SJSA1 (cell line): ENCODE results near the gene MAP4K3. TPM values are rescaled to one million over a fixed set of nuclear protein-coding genes. Genes with fewer than 3 reads are reported as not detected.
"Not testable (repeated sequence)": the region's sequence is repeated elsewhere in the genome, so short reads cannot be mapped to it uniquely, and the experiment has no call there.

ENCODE experiments used
- DNase-seq, 2 experiments: peaks; one replicate each; pipeline ENCODE4 v3.0.0-alpha.2; 2015 to 2020; ENCODE audit warnings: low spot score in 2 of 2, low read depth in 1 of 2
- H3K27ac ChIP-seq: fragments of 250-450 bp; sonication (Bioruptor Pico); 2 replicates; pipeline ENCODE4 v1.5.1; 2020; ENCODE audit warnings: mild to moderate bottlenecking, moderate library complexity
- H3K27me3 ChIP-seq: fragments of 250-450 bp; sonication (Bioruptor Pico); replicated peaks from 2 replicates; pipeline ENCODE4 v1.5.1; 2020; ENCODE audit warnings: mild to moderate bottlenecking, moderate library complexity
- H3K36me3 ChIP-seq: fragments of 250-450 bp; sonication (Bioruptor Pico); 2 replicates; pipeline ENCODE4 v1.5.1; 2020; ENCODE audit warnings: mild to moderate bottlenecking
- H3K4me1 ChIP-seq: fragments of 250-450 bp; sonication (Bioruptor Pico); replicated peaks from 2 replicates; pipeline ENCODE4 v1.6.1; 2021; ENCODE audit warnings: mild to moderate bottlenecking
- H3K4me3 ChIP-seq: fragments of 250-450 bp; sonication (Bioruptor Pico); 2 replicates; pipeline ENCODE4 v1.5.1; 2020; ENCODE audit warnings: mild to moderate bottlenecking
- H3K9me3 ChIP-seq: fragments of 250-450 bp; sonication (Bioruptor Pico); replicated peaks from 2 replicates; pipeline ENCODE4 v1.5.1; 2020; ENCODE audit warnings: mild to moderate bottlenecking
- total RNA-seq: library from RNA; depleted of rRNA; stranded (reverse); fragments of >200 nt; shearing (Covaris generic); gene quantifications from 2 replicates; pipeline ENCODE4 v1.2.3, GENCODE V29; 2014

MAP4K3 gene
- total RNA-seq, 1 experiment from 2014 or later = 49.5 TPM

DNA sequence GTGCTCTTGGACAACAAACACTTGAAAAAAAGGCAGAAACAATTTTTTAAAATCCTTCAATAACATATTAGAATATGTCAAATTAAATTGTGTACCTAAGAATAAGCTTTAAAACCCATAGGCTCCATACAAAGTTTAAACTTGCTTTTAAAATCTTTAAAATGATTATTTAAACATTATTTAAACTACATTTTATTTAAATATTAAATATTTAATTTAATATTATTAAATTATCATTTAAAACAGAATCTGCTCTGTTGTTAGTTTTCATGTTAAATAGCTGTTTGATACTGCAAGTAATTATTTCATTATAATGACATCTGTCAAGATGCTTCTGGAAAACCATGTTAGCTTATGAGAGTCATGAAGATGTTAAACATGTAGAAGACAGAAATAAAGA, 75.6 kb downstream of the MAP4K3 start:
- no peak overlapping the region for H3K4me3 ChIP-seq
- no peak for DNase-seq
- peaks cover 29% of the 10 kb centered on the region for H3K9me3 ChIP-seq

DNA sequence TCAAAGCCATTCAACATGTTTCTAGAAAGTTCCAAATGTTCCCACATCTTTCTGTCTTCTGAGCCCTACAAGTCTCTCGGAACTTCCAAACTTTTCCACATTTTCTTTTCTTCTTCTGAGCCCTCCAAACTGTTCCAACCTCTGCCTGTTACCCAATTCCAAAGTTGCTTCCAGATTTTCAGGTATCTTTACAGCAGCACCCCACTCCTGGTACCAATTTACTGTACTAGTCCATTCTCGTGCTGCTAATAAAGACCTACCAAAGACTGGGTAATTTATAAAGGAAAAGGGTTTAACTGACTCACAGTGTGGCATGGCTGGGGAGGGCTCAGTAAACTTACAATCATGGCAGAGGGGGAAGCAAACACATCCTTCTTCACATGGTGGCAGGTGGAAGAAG, 76.7 kb downstream of the MAP4K3 start:
- not testable (repeated sequence) for H3K27ac ChIP-seq

More for the DNA sequence above, 75.6 kb downstream of the MAP4K3 start:
- Histone ChIP-seq H3K27ac (no peak overlapping the region), H3K36me3 (peaks cover 28% of the 10 kb centered on the region), H3K27me3 (no peaks in the 10 kb centered on the region), H3K4me1 (no peaks in the 10 kb centered on the region)

DNA sequence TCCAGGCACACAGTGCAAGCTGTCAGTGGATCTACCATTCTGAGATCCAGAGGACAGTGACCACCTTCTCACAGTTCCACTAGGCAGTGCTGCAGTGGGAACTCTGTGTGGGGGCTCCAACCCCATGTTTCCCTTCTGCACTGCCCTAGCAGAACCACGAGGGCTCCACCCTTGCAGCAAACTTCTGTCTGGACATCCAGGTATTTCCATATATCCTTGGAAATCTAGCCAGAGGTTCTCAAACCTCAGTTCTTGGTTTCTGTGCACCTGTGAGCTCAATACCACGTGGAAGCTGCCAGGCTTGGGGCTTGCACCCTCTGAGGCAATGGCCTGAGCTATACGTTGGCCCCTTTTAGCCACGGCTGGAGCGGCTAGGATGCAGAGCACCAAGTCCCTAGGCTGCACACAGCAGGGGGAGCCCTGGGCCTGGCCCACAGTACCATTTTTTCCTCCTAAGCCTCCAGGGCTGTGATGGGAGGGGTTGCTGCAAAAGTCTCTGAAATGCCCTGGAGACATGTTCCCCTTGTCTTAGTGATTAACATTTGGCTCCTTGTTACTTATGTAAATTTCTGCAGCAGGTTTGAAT, 77.5 kb downstream of the MAP4K3 start:
- peaks cover 29% of the 10 kb centered on the region for H3K9me3 ChIP-seq
- no peak overlapping the region for H3K4me3 ChIP-seq
- no peak for DNase-seq
- H3K27me3 ChIP-seq = no peaks in the 10 kb centered on the region
- no peaks in the 10 kb centered on the region for H3K4me1 ChIP-seq
- H3K27ac ChIP-seq = no peak overlapping the region
- H3K36me3 ChIP-seq = peaks cover 25% of the 10 kb centered on the region

More for the DNA sequence above, 76.7 kb downstream of the MAP4K3 start:
- H3K27me3 ChIP-seq, H3K4me3 ChIP-seq, H3K4me1 ChIP-seq, DNase-seq: not testable (repeated sequence)
- Histone ChIP-seq H3K36me3 (peaks cover 25% of the 10 kb centered on the region), H3K9me3 (peaks cover 29% of the 10 kb centered on the region)

DNA sequence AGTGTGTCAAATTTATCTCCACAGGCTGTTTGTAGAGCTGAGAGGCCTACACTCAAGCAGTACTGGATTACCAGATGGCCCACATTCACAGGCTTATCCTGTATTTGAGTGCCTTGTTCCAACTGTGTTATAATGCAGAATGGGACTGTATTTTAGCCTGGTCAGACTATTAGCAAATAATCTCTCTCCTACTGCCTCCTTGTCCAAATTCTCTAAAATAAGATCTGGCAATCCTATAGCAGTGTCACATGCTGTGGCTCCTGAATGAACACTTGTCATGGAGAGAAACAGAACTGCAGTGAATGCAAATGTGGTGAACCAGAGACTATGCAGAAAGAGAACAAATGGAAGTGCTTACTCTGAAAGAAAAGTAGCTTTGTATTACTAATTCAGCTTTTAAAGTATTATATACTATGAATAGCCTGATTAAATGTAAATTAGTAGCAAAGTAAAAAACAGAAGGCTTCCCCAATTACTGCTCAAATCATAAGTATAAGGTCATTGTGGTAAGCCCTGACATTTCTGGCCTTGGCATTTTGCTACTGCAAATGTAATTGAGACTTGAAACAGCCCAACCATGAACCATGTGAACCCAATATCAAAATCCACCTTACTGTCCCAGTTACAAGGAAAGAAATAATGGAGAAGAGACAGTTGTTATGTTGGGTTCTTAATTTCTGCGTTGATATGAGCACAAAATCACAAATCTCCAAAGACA, 80.0 kb downstream of the MAP4K3 start:
- Histone ChIP-seq H3K4me3 (no peak overlapping the region), H3K36me3 (peaks cover 28% of the 10 kb centered on the region), H3K27me3 (no peaks in the 10 kb centered on the region), H3K9me3 (peaks cover 25% of the 10 kb centered on the region), H3K27ac (no peak overlapping the region), H3K4me1 (no peaks in the 10 kb centered on the region)
- DNase-seq = no peak

DNA sequence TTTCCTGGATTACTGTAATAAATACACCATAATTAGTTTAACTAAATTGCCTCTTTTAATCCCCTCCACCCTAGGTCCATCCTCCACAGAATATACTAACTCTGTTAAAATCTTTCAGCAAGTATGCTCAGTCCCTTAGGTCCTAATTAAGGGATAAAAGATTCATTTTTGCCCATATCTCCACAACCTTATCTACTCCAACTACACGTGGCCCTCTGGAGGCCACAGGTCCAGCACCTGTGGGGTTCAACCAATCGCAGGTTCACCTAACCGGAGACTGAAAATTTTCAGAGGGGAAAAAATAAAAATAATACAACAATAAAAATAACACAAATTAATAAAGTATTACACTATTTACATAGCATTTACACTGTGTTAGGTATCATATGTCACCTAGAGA, 86.4 kb downstream of the MAP4K3 start:
- Histone ChIP-seq H3K4me3 (no peak overlapping the region), H3K27ac (no peak overlapping the region), H3K27me3 (no peaks in the 10 kb centered on the region), H3K9me3 (no peaks in the 10 kb centered on the region), H3K36me3 (peaks cover 7% of the 10 kb centered on the region; the same call in 1 of the 2 replicates), H3K4me1 (no peaks in the 10 kb centered on the region)
- no peak for DNase-seq

DNA sequence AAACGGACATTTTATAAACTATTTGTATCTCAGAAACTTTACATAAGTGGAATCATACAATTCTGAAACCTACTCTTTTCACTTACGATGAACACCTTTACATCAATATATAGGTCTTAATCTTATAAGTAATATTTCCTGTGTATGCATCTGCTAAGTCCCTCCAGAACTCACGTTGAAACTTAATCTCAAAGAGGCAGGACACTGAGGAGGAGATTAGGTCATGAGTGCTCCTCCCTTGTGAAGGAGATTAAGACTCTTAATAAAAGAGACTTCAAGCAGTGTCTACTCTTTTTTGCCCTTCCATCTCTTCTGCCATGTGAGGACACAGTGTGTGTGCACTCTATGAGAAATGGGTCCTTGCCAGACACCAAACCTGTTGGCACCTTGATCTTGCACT, 98.6 kb downstream of the MAP4K3 start:
- Histone ChIP-seq H3K27ac (no peak overlapping the region), H3K9me3 (no peaks in the 10 kb centered on the region), H3K4me3 (no peak overlapping the region), H3K36me3 (peaks cover 16% of the 10 kb centered on the region), H3K4me1 (no peaks in the 10 kb centered on the region), H3K27me3 (no peaks in the 10 kb centered on the region)
- DNase-seq = no peak

DNA sequence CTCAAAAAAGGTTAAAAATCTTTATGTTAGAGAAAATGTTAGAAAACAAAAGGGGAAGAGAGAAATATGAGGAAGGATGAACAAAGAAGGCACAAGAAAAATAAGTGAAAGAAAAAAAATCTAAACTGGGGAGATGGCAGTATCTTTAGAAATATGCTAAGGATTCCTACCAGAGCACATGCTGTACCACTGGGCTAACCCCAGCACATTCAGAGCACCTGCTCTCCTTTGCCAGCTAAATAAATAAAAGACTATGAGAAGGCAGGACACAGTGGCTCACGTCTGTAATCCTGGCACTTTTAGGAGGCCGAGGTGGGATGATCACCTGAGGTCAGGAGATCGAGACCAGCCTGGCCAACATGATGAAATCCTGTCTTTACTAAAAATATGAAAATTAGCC, 101.2 kb downstream of the MAP4K3 start:
- H3K9me3 ChIP-seq = no peaks in the 10 kb centered on the region
- no peak overlapping the region for H3K4me3 ChIP-seq
- H3K27ac ChIP-seq = no peak overlapping the region
- no peaks in the 10 kb centered on the region for H3K27me3 ChIP-seq
- H3K36me3 ChIP-seq = peaks cover 28% of the 10 kb centered on the region
- no peak for DNase-seq
- H3K4me1 ChIP-seq = no peaks in the 10 kb centered on the region

DNA sequence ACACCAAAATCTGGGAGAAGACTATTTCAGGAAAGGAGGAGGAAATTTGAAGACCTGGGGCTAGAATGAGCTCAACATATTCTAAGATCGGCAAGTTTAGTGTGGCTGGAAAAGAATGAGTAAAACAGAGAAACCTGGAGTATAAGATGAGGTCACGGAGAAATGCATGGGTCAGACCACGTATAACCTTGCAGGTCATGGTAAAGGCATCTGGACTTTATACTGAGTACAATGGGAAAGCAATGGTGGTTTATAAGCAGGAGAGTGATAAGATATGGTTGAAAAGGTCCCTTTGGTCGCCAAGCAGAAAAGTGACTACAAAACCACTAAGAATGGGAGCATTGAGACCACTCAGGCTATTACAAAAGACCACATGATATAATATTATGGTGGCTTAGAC, 102.1 kb downstream of the MAP4K3 start:
- Histone ChIP-seq H3K4me1 (no peaks in the 10 kb centered on the region), H3K27ac (no peak overlapping the region), H3K27me3 (no peaks in the 10 kb centered on the region), H3K9me3 (no peaks in the 10 kb centered on the region), H3K36me3 (peaks cover 28% of the 10 kb centered on the region), H3K4me3 (no peak overlapping the region)
- no peak for DNase-seq

DNA sequence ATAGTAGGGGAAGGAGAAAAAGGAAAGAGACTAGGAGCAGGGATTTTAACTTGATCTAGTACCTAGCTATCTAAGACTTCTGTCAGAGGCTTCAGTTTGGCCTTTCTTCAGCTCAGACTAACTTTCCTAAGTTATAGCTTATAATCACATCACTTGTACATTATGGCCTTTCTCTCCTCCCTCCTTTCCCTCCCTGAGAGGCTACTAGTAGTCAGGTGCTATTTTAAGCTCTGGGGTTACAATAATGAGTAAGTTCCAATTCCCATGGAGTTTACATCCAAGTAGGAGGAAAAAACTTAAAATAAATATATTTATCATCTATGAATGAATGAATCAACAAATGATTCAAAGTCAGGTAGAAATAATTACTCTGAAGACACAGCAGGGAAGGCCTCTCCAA, 102.6 kb downstream of the MAP4K3 start:
- no peaks in the 10 kb centered on the region for H3K27me3 ChIP-seq
- H3K9me3 ChIP-seq = no peaks in the 10 kb centered on the region
- H3K36me3 ChIP-seq = peaks cover 30% of the 10 kb centered on the region
- no peak for DNase-seq
- H3K4me1 ChIP-seq = no peaks in the 10 kb centered on the region
- no peak overlapping the region for H3K4me3 ChIP-seq
- no peak overlapping the region for H3K27ac ChIP-seq

DNA sequence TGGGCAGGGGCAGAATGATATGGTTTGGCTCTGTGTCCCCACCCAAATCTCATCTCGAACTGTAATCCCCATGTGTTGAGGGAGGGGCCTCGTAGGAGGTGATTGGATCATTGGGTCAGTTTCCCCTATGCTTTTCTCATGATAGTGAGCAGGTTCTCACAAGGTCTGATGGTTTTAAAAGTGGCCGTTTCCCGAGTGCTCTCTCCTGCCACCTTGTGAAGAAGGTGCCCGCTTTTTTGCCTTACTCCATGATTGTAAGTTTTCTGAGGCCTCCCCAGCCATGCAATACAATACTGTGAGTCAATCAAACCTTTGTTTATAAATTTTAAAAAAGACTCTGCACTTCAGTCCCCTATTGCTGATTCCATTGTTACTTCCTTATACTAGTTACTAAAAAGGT, 110.4 kb downstream of the MAP4K3 start:
- peaks cover 44% of the 10 kb centered on the region for H3K36me3 ChIP-seq
- peaks cover 5% of the 10 kb centered on the region; the same call in 1 of the 2 replicates for H3K4me1 ChIP-seq
- DNase-seq = no peak
- H3K4me3 ChIP-seq = no peak overlapping the region
- H3K27me3 ChIP-seq = no peaks in the 10 kb centered on the region
- no peaks in the 10 kb centered on the region for H3K9me3 ChIP-seq
- H3K27ac ChIP-seq = no peak overlapping the region

DNA sequence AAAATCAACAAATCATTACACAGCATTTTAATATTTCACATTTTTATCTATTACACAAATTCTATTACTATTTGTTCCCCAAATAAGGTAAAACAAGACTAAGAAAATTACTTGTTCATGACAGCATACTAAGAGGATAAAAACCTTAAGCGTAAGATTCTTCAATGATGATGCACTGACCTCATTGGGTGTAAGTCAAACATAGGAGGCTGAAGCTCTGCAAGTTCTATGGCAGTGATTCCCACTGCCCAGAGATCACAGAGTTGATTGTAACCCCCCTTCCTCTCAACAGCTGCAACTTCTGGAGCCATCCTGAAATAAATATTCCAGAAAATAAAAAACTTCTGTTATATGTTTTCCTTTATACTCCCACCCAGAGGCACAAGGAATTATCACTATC, 111.1 kb downstream of the MAP4K3 start:
- no peak overlapping the region for H3K27ac ChIP-seq
- no peak for DNase-seq
- H3K4me1 ChIP-seq = peaks cover 5% of the 10 kb centered on the region; the same call in 1 of the 2 replicates
- no peaks in the 10 kb centered on the region for H3K27me3 ChIP-seq
- no peaks in the 10 kb centered on the region for H3K9me3 ChIP-seq
- H3K36me3 ChIP-seq = peaks cover 38% of the 10 kb centered on the region
- H3K4me3 ChIP-seq = no peak overlapping the region

DNA sequence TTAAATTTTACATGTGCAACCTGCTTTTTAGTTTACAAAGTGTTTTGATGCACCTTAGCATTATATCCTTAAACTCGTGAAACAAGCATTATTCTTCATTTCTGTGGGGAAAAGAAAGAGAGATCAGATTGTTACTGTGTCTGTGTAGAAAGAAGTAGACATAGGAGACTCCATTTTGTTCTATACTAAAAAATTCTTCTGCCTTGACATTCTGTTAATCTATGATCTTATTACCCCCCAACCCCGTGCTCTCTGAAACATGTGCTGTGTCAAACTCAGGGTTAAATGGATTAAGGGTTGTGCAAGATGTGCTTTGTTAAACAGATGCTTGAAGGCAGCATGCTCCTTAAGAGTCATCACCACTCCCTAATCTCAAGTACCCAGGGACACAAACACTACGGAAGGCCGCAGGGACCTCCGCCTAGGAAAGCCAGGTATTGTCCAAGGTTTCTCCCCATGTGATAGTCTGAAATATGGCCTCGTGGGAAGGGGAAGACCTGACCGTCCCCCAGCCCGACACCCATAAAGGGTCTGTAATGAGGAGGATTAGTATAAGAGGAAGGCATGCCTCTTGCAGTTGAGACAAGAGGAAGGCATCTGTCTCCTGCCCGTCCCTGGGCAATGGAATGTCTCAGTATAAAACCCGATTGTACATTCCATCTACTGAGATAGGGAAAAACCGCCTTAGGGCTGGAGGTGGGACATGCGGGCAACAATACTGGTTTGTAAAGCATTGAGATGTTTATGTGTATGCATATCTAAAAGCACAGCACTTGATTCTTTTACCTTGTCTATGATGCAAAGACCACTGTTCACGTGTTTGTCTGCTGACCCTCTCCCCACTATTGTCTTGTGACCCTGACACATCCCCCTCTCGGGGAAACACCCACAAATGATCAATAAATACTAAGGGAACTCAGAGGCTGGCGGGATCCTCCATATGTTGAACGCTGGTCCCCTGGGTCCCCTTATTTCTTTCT, 115.7 kb downstream of the MAP4K3 start:
- H3K4me3 ChIP-seq, H3K27ac ChIP-seq, H3K9me3 ChIP-seq, H3K27me3 ChIP-seq, H3K4me1 ChIP-seq, DNase-seq: not testable (repeated sequence)
- H3K36me3 ChIP-seq = peaks cover 12% of the 10 kb centered on the region

DNA sequence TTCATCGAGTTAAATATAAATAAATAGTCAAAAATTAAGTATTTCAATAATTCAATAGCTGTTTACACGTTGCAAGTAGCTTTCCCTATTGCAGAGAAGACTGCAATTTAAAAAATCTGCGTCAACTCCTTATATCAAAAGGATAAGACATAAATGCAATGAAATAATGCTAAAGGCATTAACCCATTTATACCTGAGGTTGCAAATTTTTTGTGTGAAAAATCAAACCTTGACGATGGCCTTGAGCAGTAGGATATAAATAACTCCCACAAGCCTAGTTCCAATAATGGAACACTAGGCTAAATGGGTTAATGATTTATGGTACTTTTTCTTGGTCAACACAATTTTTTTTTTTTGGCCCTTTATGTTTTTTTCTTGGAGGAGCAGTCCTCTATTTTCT, 116.9 kb downstream of the MAP4K3 start:
- H3K4me1 ChIP-seq = no peaks in the 10 kb centered on the region
- peaks cover 1% of the 10 kb centered on the region; the same call in 1 of the 2 replicates for H3K36me3 ChIP-seq
- no peaks in the 10 kb centered on the region for H3K27me3 ChIP-seq
- H3K9me3 ChIP-seq = no peaks in the 10 kb centered on the region
- H3K4me3 ChIP-seq = no peak overlapping the region
- H3K27ac ChIP-seq = no peak overlapping the region
- no peak for DNase-seq

DNA sequence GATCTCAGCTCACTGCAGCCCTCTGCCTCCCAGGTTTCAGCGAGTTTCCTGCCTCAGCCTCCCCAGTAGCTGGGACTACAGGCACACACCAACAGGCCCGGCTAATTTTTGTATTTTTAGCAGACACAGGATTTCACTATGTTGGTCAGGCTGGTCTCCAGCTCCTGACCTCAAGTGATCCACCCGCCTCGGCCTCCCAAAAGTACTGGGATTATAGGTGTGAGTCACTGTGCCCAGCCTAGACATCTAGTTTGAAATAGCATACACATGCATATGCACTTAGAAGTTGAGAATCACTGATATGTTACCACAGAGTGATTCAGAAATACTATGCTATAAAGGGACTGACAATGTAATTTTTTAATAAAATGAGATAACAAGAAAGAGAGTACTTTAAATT, 123.5 kb downstream of the MAP4K3 start:
- Histone ChIP-seq H3K4me1 (no peaks in the 10 kb centered on the region), H3K36me3 (peaks cover 29% of the 10 kb centered on the region), H3K27me3 (no peaks in the 10 kb centered on the region), H3K9me3 (no peaks in the 10 kb centered on the region), H3K4me3 (no peak overlapping the region), H3K27ac (no peak overlapping the region)
- DNase-seq = no peak
